ENCODE data around the gene SLC1A2.

GRCh38 chr11:35259529-35259928 lies 159.8 kb downstream of the SLC1A2 start:
- TF ChIP-seq LEF1 (IDR thresholded peaks at IDR 0.05; ENCODE audit: borderline replicate concordance): no peak
- TF ChIP-seq SUZ12 (IDR thresholded peaks at IDR 0.05): no peak
- TF ChIP-seq HDGF (IDR thresholded peaks at IDR 0.05; ENCODE audit: borderline replicate concordance): no peak
- no peak for TF ChIP-seq SP1 (IDR thresholded peaks at IDR 0.05)
- TF ChIP-seq FOXA1 (IDR thresholded peaks at IDR 0.05): no peak

Data from HEK293T (cell line).